Bronchus fibroblast of lung (primary cell): ENCODE results near the gene CD244. TPM values are rescaled to one million over a fixed set of nuclear protein-coding genes. Genes with fewer than 3 reads are reported as not detected.

Experiments used
- total RNA-seq: library from RNA; depleted of rRNA; stranded (reverse); fragments of >200 nt; gene quantifications from 2 replicates; pipeline ENCODE4 v1.2.3, GENCODE V29; 2015

The CD244 gene
- total RNA-seq, result not detected in 2 replicates

GRCh38 chr1:160862203-160863060 lies at the start of gene CD244:
CD244 (minus strand) TSS chr1:160862887; CDS start chr1:160862677, 210 bp downstream.

GRCh38 chr1:160885042-160885441 lies 22.4 kb upstream of the CD244 start, which contains the start of gene ITLN1:
ITLN1 (minus strand) TSS chr1:160885180; CDS start chr1:160884877, 303 bp downstream.

GRCh38 chr1:160795951-160796383 lies 66.7 kb downstream of the CD244 start, which contains the start of gene LY9:
LY9 (plus strand) TSS chr1:160796174; CDS start chr1:160796188, 14 bp downstream.

Other genes with a start within 250 kb of the CD244 start
- gene SLAMF1, start 215.8 kb downstream of the CD244 start, total RNA-seq, result not detected in 2 replicates
- gene CD48, start 151.1 kb downstream of the CD244 start, total RNA-seq, result not detected in 2 replicates
- not detected in 2 replicates for gene SLAMF7, start 123.6 kb downstream of the CD244 start, total RNA-seq
- gene LY9, start 66.7 kb downstream of the CD244 start, total RNA-seq, result not detected in 2 replicates
- gene ITLN1, start 22.3 kb upstream of the CD244 start, total RNA-seq, result not detected in 2 replicates
- not detected in 2 replicates for gene ITLN2, start 91.9 kb upstream of the CD244 start, total RNA-seq
- 0.74 and 1.2 TPM in 2 replicates for gene F11R, start 158.3 kb upstream of the CD244 start, total RNA-seq
- 4.2 and 4.6 TPM in 2 replicates for gene TSTD1, start 176.1 kb upstream of the CD244 start, total RNA-seq
- 38.2 and 38.5 TPM in 2 replicates for gene USF1, start 183.1 kb upstream of the CD244 start, total RNA-seq
- not detected in 2 replicates for gene ARHGAP30, start 207.0 kb upstream of the CD244 start, total RNA-seq
- 0.17 TPM in 1 of 2 replicates, not detected in the other for gene NECTIN4, start 226.7 kb upstream of the CD244 start, total RNA-seq
- 1.8 and 2.9 TPM in 2 replicates for gene KLHDC9, start 235.5 kb upstream of the CD244 start, total RNA-seq